GM23338 (cell line): Measurements from ENCODE around the gene TMEM271. TPM values are rescaled to one million over a fixed set of nuclear protein-coding genes. Genes with fewer than 3 reads are reported as not detected.

ENCODE experiments used
- ATAC-seq: fragments of 200-7000 bp; cut with Tn5 transposase; 3 replicates; pipeline ENCODE4 v1.9.1; 2020
- DNase-seq: peaks from one replicate; pipeline ENCODE4 v3.0.0-alpha.2; 2015; ENCODE audit warnings: low spot score
- H2AFZ ChIP-seq: fragments of 200-600 bp; sonication (generic); 2 replicates; pipeline ENCODE4 v1.8.0; 2016; ENCODE audit warnings: antibody characterized with exemption, mild to moderate bottlenecking, moderate library complexity
- H3F3A ChIP-seq: fragments of 200-600 bp; sonication (generic); replicated peaks from 2 replicates; pipeline ENCODE4 v1.8.0; 2017; ENCODE audit warnings: antibody characterized with exemption, mixed run types, low read depth
- H3K27ac ChIP-seq: fragments of 200-600 bp; sonication (generic); 2 replicates; pipeline ENCODE4 v1.6.1; 2016; ENCODE audit warnings: low read depth
- H3K27me3 ChIP-seq: fragments of 200-600 bp; sonication (generic); 2 replicates; pipeline ENCODE4 v1.8.0; 2016; ENCODE audit warnings: mild to moderate bottlenecking, mixed run types, moderate library complexity; ENCODE audit not compliant: insufficient read depth
- H3K36me3 ChIP-seq: fragments of 200-600 bp; sonication (generic); 2 replicates; pipeline ENCODE4 v1.8.0; 2016; ENCODE audit warnings: mild to moderate bottlenecking; ENCODE audit not compliant: insufficient read depth
- H3K4me1 ChIP-seq: fragments of 200-600 bp; sonication (generic); 2 replicates; pipeline ENCODE4 v1.8.0; 2016; ENCODE audit warnings: mild to moderate bottlenecking, moderate library complexity; ENCODE audit not compliant: insufficient read depth
- H3K4me2 ChIP-seq: fragments of 200-600 bp; sonication (generic); 2 replicates; pipeline ENCODE4 v1.7.1; 2017; ENCODE audit warnings: mixed run types
- H3K4me3 ChIP-seq: fragments of 200-600 bp; sonication (generic); 2 replicates; pipeline ENCODE4 v1.6.1; 2016; ENCODE audit warnings: mixed run types
- H3K79me2 ChIP-seq: fragments of 200-600 bp; sonication (generic); replicated peaks from 2 replicates; pipeline ENCODE4 v1.8.0; 2017; ENCODE audit warnings: mild to moderate bottlenecking; ENCODE audit not compliant: insufficient read depth
- H3K9me2 ChIP-seq: fragments of 200-600 bp; sonication (generic); 2 replicates; pipeline ENCODE4 v1.8.0; 2017; ENCODE audit not compliant: insufficient read depth
- H4K20me1 ChIP-seq: fragments of 200-600 bp; sonication (generic); replicated peaks from 2 replicates; pipeline ENCODE4 v1.8.0; 2017; ENCODE audit warnings: mild to moderate bottlenecking; ENCODE audit not compliant: insufficient read depth
- H3K27ac Mint-ChIP-seq: 2 replicates; pipeline ENCODE4 v1.8.0; 2020; ENCODE audit warnings: inconsistent platforms, mild to moderate bottlenecking, moderate library complexity, mixed read lengths
- H3K27me3 Mint-ChIP-seq: 3 replicates; pipeline ENCODE4 v1.8.0; 2022; ENCODE audit warnings: low read depth, mild to moderate bottlenecking, moderate library complexity, mixed read lengths, inconsistent platforms; ENCODE audit not compliant: insufficient read depth, poor library complexity
- H3K36me3 Mint-ChIP-seq: 3 replicates; pipeline ENCODE4 v1.8.0; 2021; ENCODE audit warnings: low read depth, mild to moderate bottlenecking, inconsistent platforms, moderate library complexity, mixed read lengths
- H3K4me1 Mint-ChIP-seq: 3 replicates; pipeline ENCODE4 v1.8.0; 2020; ENCODE audit warnings: mild to moderate bottlenecking, inconsistent platforms, mixed read lengths
- H3K4me3 Mint-ChIP-seq: 3 replicates; pipeline ENCODE4 v1.8.0; 2021; ENCODE audit warnings: moderate library complexity, mild to moderate bottlenecking, inconsistent platforms, mixed read lengths
- H3K9me3 Mint-ChIP-seq: 3 replicates; pipeline ENCODE4 v1.8.0; 2020; ENCODE audit warnings: moderate library complexity, mild to moderate bottlenecking, inconsistent platforms, mixed read lengths
- CREB1 ChIP-seq: fragments of 250-450 bp; sonication (Bioruptor Pico); IDR thresholded peaks from 2 replicates; pipeline ENCODE4 v1.5.0; 2020; ENCODE audit warnings: low read depth, mild to moderate bottlenecking, moderate library complexity
- EZH2 ChIP-seq: fragments of 200-600 bp; sonication (generic); IDR thresholded peaks from one replicate; pipeline ENCODE4 v1.8.0; 2017; ENCODE audit warnings: antibody characterized with exemption, mild to moderate bottlenecking, low read depth; ENCODE audit not compliant: unreplicated experiment
- EZH2phosphoT487 ChIP-seq: fragments of 200-600 bp; sonication (generic); IDR thresholded peaks from one replicate; pipeline ENCODE4 v1.8.1; 2018; ENCODE audit warnings: antibody characterized with exemption; ENCODE audit not compliant: unreplicated experiment
- JUNB ChIP-seq: IDR thresholded peaks from one replicate; pipeline ENCODE4 v1.6.1; 2016; ENCODE audit warnings: antibody characterized with exemption; ENCODE audit not compliant: unreplicated experiment
- NANOG ChIP-seq: IDR thresholded peaks from 2 replicates; pipeline ENCODE4 v1.6.1; 2016; ENCODE audit warnings: antibody characterized with exemption, borderline replicate concordance
- POLR2AphosphoS5 ChIP-seq: IDR thresholded peaks from 2 replicates; pipeline ENCODE4 v1.6.1; 2016; ENCODE audit warnings: antibody characterized with exemption, low read depth
- STAT1 ChIP-seq: IDR thresholded peaks from one replicate; pipeline ENCODE4 v1.6.1; 2016; ENCODE audit warnings: antibody characterized with exemption; ENCODE audit not compliant: unreplicated experiment
- ZNF114 ChIP-seq: fragments of 250-450 bp; sonication (Bioruptor Pico); IDR thresholded peaks from 2 replicates; pipeline ENCODE4 v1.5.0; 2020; ENCODE audit warnings: mild to moderate bottlenecking, moderate library complexity
- ZNF331 ChIP-seq: fragments of 250-450 bp; sonication (Bioruptor Pico); IDR thresholded peaks from 2 replicates; pipeline ENCODE4 v1.5.0; 2020; ENCODE audit warnings: low read depth, mild to moderate bottlenecking, moderate library complexity
- ZNF462 ChIP-seq: fragments of 250-450 bp; sonication (Bioruptor Pico); IDR thresholded peaks from 2 replicates; pipeline ENCODE4 v1.5.0; 2020; ENCODE audit warnings: mild to moderate bottlenecking, moderate library complexity
- polyA plus RNA-seq: library from polyadenylated mRNA; unstranded; fragments of >200 nt; fragmentation: Nextera tagmentation; extraction: Ambion mirVana; gene quantifications from 2 replicates; pipeline ENCODE4 v1.2.1, GENCODE V29; 2016
- total RNA-seq: library from RNA; depleted of rRNA; stranded (reverse); fragments of >200 nt; shearing (Covaris generic); gene quantifications from 2 replicates; pipeline ENCODE4 v1.2.3, GENCODE V29; 2014
- TF ChIP-seq, protein P1 (sequence below): IDR thresholded peaks from 2 replicates; pipeline ENCODE4 v1.6.1; 2016; ENCODE audit warnings: antibody characterized with exemption
- TF ChIP-seq, protein P2 (sequence below), 2 experiments: fragments of 200-600 bp in 1 of 2; sonication (generic) in 1 of 2; conservative IDR thresholded peaks; 2 replicates each; pipeline versions ENCODE4 v1.5.1 to v1.6.1; 2016 to 2017; ENCODE audit warnings: antibody characterized with exemption in 2 of 2, low read depth in 2 of 2, mild to moderate bottlenecking in 2 of 2, moderate library complexity in 1 of 2
- TF ChIP-seq, protein P3 (sequence below): IDR thresholded peaks from one replicate; pipeline ENCODE4 v1.6.1; 2018; ENCODE audit warnings: antibody characterized with exemption; ENCODE audit not compliant: unreplicated experiment

TMEM271 gene
- total and polyA plus RNA-seq, 2 experiments from 2014 or later, result 0.11 TPM; not detected in 1

GRCh38 chr4:616911-617643 is 41.0 kb upstream of the TMEM271 start:
- DNase-seq (no peak), ATAC-seq (no peak)
- H3K4me1 Mint-ChIP-seq, result no peaks in the 10 kb centered on the region
- no peak overlapping the region for H3K4me3 Mint-ChIP-seq
- no peaks in the 10 kb centered on the region for H3K36me3 Mint-ChIP-seq
- Histone ChIP-seq H4K20me1 (no peaks in the 10 kb centered on the region), H3F3A (no peaks in the 10 kb centered on the region), H3K27ac (no peak overlapping the region), H3K4me1 (no peaks in the 10 kb centered on the region), H2AFZ (no peak overlapping the region), H3K27me3 (no peaks in the 10 kb centered on the region), H3K79me2 (no peaks in the 10 kb centered on the region), H3K4me2 (no peak overlapping the region), H3K4me3 (no peak overlapping the region), H3K9me2 (no peaks in the 10 kb centered on the region), H3K36me3 (no peaks in the 10 kb centered on the region)
- no peak overlapping the region for H3K27ac Mint-ChIP-seq
- TF ChIP-seq EZH2phosphoT487 (no peak), JUNB (no peak), EZH2 (no peak), POLR2AphosphoS5 (no peak), NANOG (no peak), ZNF462 (CRISPR knock-in tag) (no peak), CREB1 (CRISPR knock-in tag) (no peak), ZNF331 (CRISPR knock-in tag) (no peak), ZNF114 (CRISPR knock-in tag) (no peak), STAT1 (no peak)
- TF ChIP-seq, protein P1, sequence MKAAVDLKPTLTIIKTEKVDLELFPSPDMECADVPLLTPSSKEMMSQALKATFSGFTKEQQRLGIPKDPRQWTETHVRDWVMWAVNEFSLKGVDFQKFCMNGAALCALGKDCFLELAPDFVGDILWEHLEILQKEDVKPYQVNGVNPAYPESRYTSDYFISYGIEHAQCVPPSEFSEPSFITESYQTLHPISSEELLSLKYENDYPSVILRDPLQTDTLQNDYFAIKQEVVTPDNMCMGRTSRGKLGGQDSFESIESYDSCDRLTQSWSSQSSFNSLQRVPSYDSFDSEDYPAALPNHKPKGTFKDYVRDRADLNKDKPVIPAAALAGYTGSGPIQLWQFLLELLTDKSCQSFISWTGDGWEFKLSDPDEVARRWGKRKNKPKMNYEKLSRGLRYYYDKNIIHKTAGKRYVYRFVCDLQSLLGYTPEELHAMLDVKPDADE, result no peak
- TF ChIP-seq, protein P2, sequence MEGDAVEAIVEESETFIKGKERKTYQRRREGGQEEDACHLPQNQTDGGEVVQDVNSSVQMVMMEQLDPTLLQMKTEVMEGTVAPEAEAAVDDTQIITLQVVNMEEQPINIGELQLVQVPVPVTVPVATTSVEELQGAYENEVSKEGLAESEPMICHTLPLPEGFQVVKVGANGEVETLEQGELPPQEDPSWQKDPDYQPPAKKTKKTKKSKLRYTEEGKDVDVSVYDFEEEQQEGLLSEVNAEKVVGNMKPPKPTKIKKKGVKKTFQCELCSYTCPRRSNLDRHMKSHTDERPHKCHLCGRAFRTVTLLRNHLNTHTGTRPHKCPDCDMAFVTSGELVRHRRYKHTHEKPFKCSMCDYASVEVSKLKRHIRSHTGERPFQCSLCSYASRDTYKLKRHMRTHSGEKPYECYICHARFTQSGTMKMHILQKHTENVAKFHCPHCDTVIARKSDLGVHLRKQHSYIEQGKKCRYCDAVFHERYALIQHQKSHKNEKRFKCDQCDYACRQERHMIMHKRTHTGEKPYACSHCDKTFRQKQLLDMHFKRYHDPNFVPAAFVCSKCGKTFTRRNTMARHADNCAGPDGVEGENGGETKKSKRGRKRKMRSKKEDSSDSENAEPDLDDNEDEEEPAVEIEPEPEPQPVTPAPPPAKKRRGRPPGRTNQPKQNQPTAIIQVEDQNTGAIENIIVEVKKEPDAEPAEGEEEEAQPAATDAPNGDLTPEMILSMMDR (conservative IDR thresholded peaks at IDR 0.05; ENCODE audit: low read depth in 2 of 2), result no peak
- TF ChIP-seq, protein P3, sequence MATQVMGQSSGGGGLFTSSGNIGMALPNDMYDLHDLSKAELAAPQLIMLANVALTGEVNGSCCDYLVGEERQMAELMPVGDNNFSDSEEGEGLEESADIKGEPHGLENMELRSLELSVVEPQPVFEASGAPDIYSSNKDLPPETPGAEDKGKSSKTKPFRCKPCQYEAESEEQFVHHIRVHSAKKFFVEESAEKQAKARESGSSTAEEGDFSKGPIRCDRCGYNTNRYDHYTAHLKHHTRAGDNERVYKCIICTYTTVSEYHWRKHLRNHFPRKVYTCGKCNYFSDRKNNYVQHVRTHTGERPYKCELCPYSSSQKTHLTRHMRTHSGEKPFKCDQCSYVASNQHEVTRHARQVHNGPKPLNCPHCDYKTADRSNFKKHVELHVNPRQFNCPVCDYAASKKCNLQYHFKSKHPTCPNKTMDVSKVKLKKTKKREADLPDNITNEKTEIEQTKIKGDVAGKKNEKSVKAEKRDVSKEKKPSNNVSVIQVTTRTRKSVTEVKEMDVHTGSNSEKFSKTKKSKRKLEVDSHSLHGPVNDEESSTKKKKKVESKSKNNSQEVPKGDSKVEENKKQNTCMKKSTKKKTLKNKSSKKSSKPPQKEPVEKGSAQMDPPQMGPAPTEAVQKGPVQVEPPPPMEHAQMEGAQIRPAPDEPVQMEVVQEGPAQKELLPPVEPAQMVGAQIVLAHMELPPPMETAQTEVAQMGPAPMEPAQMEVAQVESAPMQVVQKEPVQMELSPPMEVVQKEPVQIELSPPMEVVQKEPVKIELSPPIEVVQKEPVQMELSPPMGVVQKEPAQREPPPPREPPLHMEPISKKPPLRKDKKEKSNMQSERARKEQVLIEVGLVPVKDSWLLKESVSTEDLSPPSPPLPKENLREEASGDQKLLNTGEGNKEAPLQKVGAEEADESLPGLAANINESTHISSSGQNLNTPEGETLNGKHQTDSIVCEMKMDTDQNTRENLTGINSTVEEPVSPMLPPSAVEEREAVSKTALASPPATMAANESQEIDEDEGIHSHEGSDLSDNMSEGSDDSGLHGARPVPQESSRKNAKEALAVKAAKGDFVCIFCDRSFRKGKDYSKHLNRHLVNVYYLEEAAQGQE, result no peak
- no peaks in the 10 kb centered on the region for H3K9me3 Mint-ChIP-seq
- peaks cover 6% of the 10 kb centered on the region for H3K27me3 Mint-ChIP-seq
